H9 (cell line): ENCODE results near the gene R3HDM4. TPM values are rescaled to one million over a fixed set of nuclear protein-coding genes. Genes with fewer than 3 reads are reported as not detected.

ENCODE experiments used
- DNase-seq: peaks from one replicate; pipeline ENCODE4 v3.0.0-alpha.2; 2017
- H2AFZ ChIP-seq: one replicate; pipeline ENCODE4 v1.6.1; 2013; ENCODE audit warnings: mild to moderate bottlenecking, low read length, control low read depth, moderate library complexity
- H2AK5ac ChIP-seq: 2 replicates; pipeline ENCODE4 v1.6.1; 2013; ENCODE audit warnings: low read length, control low read depth, mixed read lengths; ENCODE audit not compliant: insufficient read length
- H2BK120ac ChIP-seq: one replicate; pipeline ENCODE4 v1.6.1; 2013; ENCODE audit warnings: low read depth, mild to moderate bottlenecking, low read length, control low read depth, inconsistent platforms; ENCODE audit not compliant: poor library complexity, severe bottlenecking
- H2BK12ac ChIP-seq: 2 replicates; pipeline ENCODE4 v1.6.1; 2013; ENCODE audit warnings: low read length, control low read depth, mixed read lengths, low read depth; ENCODE audit not compliant: insufficient read length
- H2BK15ac ChIP-seq: 2 replicates; pipeline ENCODE4 v1.6.1; 2013; ENCODE audit warnings: low read depth, low read length, control low read depth
- H2BK20ac ChIP-seq: one replicate; pipeline ENCODE4 v1.6.1; 2013; ENCODE audit warnings: low read depth, mild to moderate bottlenecking, low read length, control low read depth, inconsistent platforms; ENCODE audit not compliant: poor library complexity, severe bottlenecking
- H2BK5ac ChIP-seq: 2 replicates; pipeline ENCODE4 v1.6.1; 2013; ENCODE audit warnings: low read length, control low read depth, mixed read lengths; ENCODE audit not compliant: insufficient read length
- H3K14ac ChIP-seq: 2 replicates; pipeline ENCODE4 v1.6.1; 2013; ENCODE audit warnings: low read length, control low read depth; ENCODE audit not compliant: insufficient read depth
- H3K18ac ChIP-seq: 2 replicates; pipeline ENCODE4 v1.6.1; 2013; ENCODE audit warnings: low read depth, mild to moderate bottlenecking, mixed read lengths, low read length, control low read depth; ENCODE audit not compliant: insufficient read length
- H3K23ac ChIP-seq: 2 replicates; pipeline ENCODE4 v1.6.1; 2013; ENCODE audit warnings: low read length, control low read depth, mixed read lengths, low read depth; ENCODE audit not compliant: insufficient read length
- H3K23me2 ChIP-seq: 2 replicates; pipeline ENCODE4 v1.6.1; 2013; ENCODE audit warnings: low read depth, mild to moderate bottlenecking, mixed read lengths, low read length, control low read depth; ENCODE audit not compliant: insufficient read length, poor library complexity, severe bottlenecking
- H3K27ac ChIP-seq: 2 replicates; pipeline ENCODE4 v1.5.1; 2013; ENCODE audit warnings: low read length, control low read depth, mixed read lengths, low read depth; ENCODE audit not compliant: insufficient read length
- H3K27me3 ChIP-seq: 2 replicates; pipeline ENCODE4 v1.6.1; 2013; ENCODE audit warnings: low read length, control low read depth, inconsistent platforms; ENCODE audit not compliant: insufficient read depth
- H3K4ac ChIP-seq: 2 replicates; pipeline ENCODE4 v1.6.1; 2013; ENCODE audit warnings: low read depth, mild to moderate bottlenecking, control low read depth, inconsistent platforms, low read length, moderate library complexity
- H3K4me1 ChIP-seq: 2 replicates; pipeline ENCODE4 v1.6.1; 2013; ENCODE audit warnings: low read length, control low read depth, inconsistent platforms; ENCODE audit not compliant: insufficient read depth
- H3K4me2 ChIP-seq: 2 replicates; pipeline ENCODE4 v1.6.1; 2013; ENCODE audit warnings: low read length, control low read depth, mixed read lengths; ENCODE audit not compliant: insufficient read length, insufficient read depth
- H3K56ac ChIP-seq: 2 replicates; pipeline ENCODE4 v1.6.1; 2013; ENCODE audit warnings: low read depth, mild to moderate bottlenecking, mixed read lengths, low read length, control low read depth; ENCODE audit not compliant: insufficient read length
- H3K79me1 ChIP-seq: 2 replicates; pipeline ENCODE4 v1.6.1; 2013; ENCODE audit warnings: low read depth, mild to moderate bottlenecking, moderate library complexity, low read length, control low read depth, inconsistent platforms; ENCODE audit not compliant: insufficient read depth, poor library complexity, severe bottlenecking
- H3K79me2 ChIP-seq: 2 replicates; pipeline ENCODE4 v1.6.1; 2013; ENCODE audit warnings: low read length, control low read depth, inconsistent platforms; ENCODE audit not compliant: insufficient read depth
- H3K9ac ChIP-seq: 2 replicates; pipeline ENCODE4 v1.6.1; 2013; ENCODE audit warnings: low read length, control low read depth, mixed read lengths; ENCODE audit not compliant: insufficient read length; ENCODE audit errors: extremely low read depth
- H3K9me3 ChIP-seq: one replicate; pipeline ENCODE4 v1.6.1; 2013; ENCODE audit warnings: low read depth, low read length, inconsistent platforms; ENCODE audit not compliant: control insufficient read depth
- H3T11ph ChIP-seq: one replicate; pipeline ENCODE4 v1.6.1; 2013; ENCODE audit warnings: mild to moderate bottlenecking, low read length, control low read depth, inconsistent platforms
- H4K20me1 ChIP-seq: one replicate; pipeline ENCODE4 v1.6.1; 2013; ENCODE audit not compliant: control insufficient read depth, insufficient read length, insufficient read depth
- H4K5ac ChIP-seq: 2 replicates; pipeline ENCODE4 v1.6.1; 2013; ENCODE audit warnings: low read depth, mild to moderate bottlenecking, mixed read lengths, low read length, control low read depth; ENCODE audit not compliant: insufficient read length
- H4K8ac ChIP-seq: replicated peaks from 2 replicates; pipeline ENCODE4 v1.6.1; 2013; ENCODE audit warnings: low read length, control low read depth, mixed read lengths, low read depth; ENCODE audit not compliant: insufficient read length
- H4K91ac ChIP-seq: 2 replicates; pipeline ENCODE4 v1.6.1; 2013; ENCODE audit warnings: low read depth, mild to moderate bottlenecking, moderate library complexity, mixed read lengths, low read length, control low read depth; ENCODE audit not compliant: insufficient read length
- H3K27ac Mint-ChIP-seq, 3 experiments: 2 replicates in 2 of 3; 3 replicates in 1 of 3; pipeline ENCODE4 v1.8.0; 2020 to 2021; ENCODE audit warnings: mixed read lengths in 3 of 3, mild to moderate bottlenecking in 1 of 3, moderate library complexity in 1 of 3
- H3K27me3 Mint-ChIP-seq: 2 replicates; pipeline ENCODE4 v1.8.0; 2021; ENCODE audit warnings: low read depth, mild to moderate bottlenecking, moderate library complexity, mixed read lengths
- H3K36me3 Mint-ChIP-seq, 3 experiments: 2 replicates in 2 of 3; 3 replicates in 1 of 3; pipeline ENCODE4 v1.8.0; 2020 to 2021; ENCODE audit warnings: low read depth in 3 of 3, mixed read lengths in 3 of 3; ENCODE audit not compliant: insufficient read depth in 1 of 3
- H3K4me1 Mint-ChIP-seq, 2 experiments: 2 replicates each; pipeline ENCODE4 v1.8.0; 2020; ENCODE audit warnings: mixed read lengths in 2 of 2
- H3K4me3 Mint-ChIP-seq, 2 experiments: 2 replicates in 1 of 2; 3 replicates in 1 of 2; pipeline ENCODE4 v1.8.0; 2020 to 2021; ENCODE audit warnings: mild to moderate bottlenecking in 2 of 2, mixed read lengths in 2 of 2, moderate library complexity in 1 of 2
- H3K9me3 Mint-ChIP-seq, 2 experiments: 2 replicates in 1 of 2; 3 replicates in 1 of 2; pipeline ENCODE4 v1.8.0; 2020; ENCODE audit warnings: mild to moderate bottlenecking in 2 of 2, mixed read lengths in 2 of 2, moderate library complexity in 1 of 2
- CTCF ChIP-seq: fragments of 200-600 bp; sonication (generic); conservative IDR thresholded peaks from 3 replicates; pipeline ENCODE4 v1.8.0; 2021; ENCODE audit warnings: antibody characterized with exemption, mild to moderate bottlenecking
- WGBS: extraction: QIAGEN DNeasy Blood & Tissue Kit; methylation state at CpG from one replicate; pipeline ENCODE4 v1.1.7; 2013; ENCODE audit warnings: missing lambda C conversion rate, low lambda C conversion rate, mixed read lengths; ENCODE audit not compliant: insufficient read length; ENCODE audit errors: extremely low coverage; 5-methylcytosine and 5-hydroxymethylcytosine counted together
- total RNA-seq: library from RNA; stranded (reverse); gene quantifications from 2 replicates; pipeline ENCODE4 v1.2.1, GENCODE V29; 2021

R3HDM4 gene
- total RNA-seq, 1 experiment from 2014 or later, result 66.4 TPM

GRCh38 chr19:919199-920050 is 6.4 kb upstream of the R3HDM4 start:
- peaks cover 0 to 3% of the 10 kb centered on the region in 2 experiments; a peak in 2 of 5 replicates for H3K9me3 Mint-ChIP-seq
- no peak overlapping the region for H3K4ac ChIP-seq
- H3K56ac ChIP-seq, result no peak overlapping the region
- no CpG with 5 or more reads among the region's 68 CpGs for WGBS
- no peak overlapping the region for H3T11ph ChIP-seq
- H3K4me1 Mint-ChIP-seq, result peaks cover 5 to 8% of the 10 kb centered on the region in 2 experiments; a peak in 3 of 4 replicates
- H3K18ac ChIP-seq, result no peak overlapping the region
- H2BK20ac ChIP-seq, result no peak overlapping the region
- H3K9me3 ChIP-seq, result no peaks in the 10 kb centered on the region
- no peaks in the 10 kb centered on the region for H4K20me1 ChIP-seq
- no peak overlapping the region for H2AFZ ChIP-seq
- H3K4me3 Mint-ChIP-seq, result peak overlapping the region in 1 of 2 experiments; percentile 73; a peak in 3 of 5 replicates
- H4K91ac ChIP-seq, result no peak overlapping the region
- H2BK120ac ChIP-seq, result no peak overlapping the region
- H3K27me3 Mint-ChIP-seq, result peaks cover 72% of the 10 kb centered on the region
- no peak overlapping the region for H2AK5ac ChIP-seq
- no peak overlapping the region for H4K5ac ChIP-seq
- no peak overlapping the region for H3K27ac Mint-ChIP-seq
- no peak overlapping the region for H2BK12ac ChIP-seq
- peak overlapping the region; percentile 34 for H3K4me2 ChIP-seq
- H3K4me1 ChIP-seq, result no peaks in the 10 kb centered on the region
- no peak overlapping the region for H3K23ac ChIP-seq
- H3K27me3 ChIP-seq, result peaks cover 19% of the 10 kb centered on the region; the same call in 1 of the 2 replicates
- H3K14ac ChIP-seq, result no peak overlapping the region
- no peak overlapping the region for H2BK15ac ChIP-seq
- H3K9ac ChIP-seq, result no peak overlapping the region
- no peak for TF ChIP-seq CTCF
- H3K79me1 ChIP-seq, result no peaks in the 10 kb centered on the region
- DNase-seq, result no peak
- H3K23me2 ChIP-seq, result peaks cover 13% of the 10 kb centered on the region
- H3K79me2 ChIP-seq, result no peaks in the 10 kb centered on the region
- H4K8ac ChIP-seq, result no peak overlapping the region
- no peak overlapping the region for H2BK5ac ChIP-seq
- H3K27ac ChIP-seq, result no peak overlapping the region
- H3K36me3 Mint-ChIP-seq, result peaks cover 0 to 2% (median 0%) of the 10 kb centered on the region in 3 experiments; a peak in 1 of 7 replicates
